Stimulated activated memory B cell treated with anti-CD40 and anti-IgM and Interleukin-4, amounts not matched to agents 10 μg/mL and 1 μg/mL and 100 μg/mL, for 72 hours (primary cell): ENCODE measurements around the gene PKHD1.

Experiments used
- ATAC-seq: fragments of 150-1000 bp; cut with Tn5 transposase; 2 replicates; pipeline ENCODE4 v1.10.0; 2021
- H3K27ac Mint-ChIP-seq: one replicate; pipeline ENCODE4 v1.8.0; 2022; ENCODE audit warnings: mild to moderate bottlenecking, mixed read lengths
- H3K27me3 Mint-ChIP-seq: one replicate; pipeline ENCODE4 v1.8.0; 2022; ENCODE audit warnings: mixed read lengths
- H3K36me3 Mint-ChIP-seq: one replicate; pipeline ENCODE4 v1.8.0; 2022; ENCODE audit warnings: mixed read lengths
- H3K4me1 Mint-ChIP-seq: one replicate; pipeline ENCODE4 v1.8.0; 2022; ENCODE audit warnings: mixed read lengths
- H3K4me3 Mint-ChIP-seq: one replicate; pipeline ENCODE4 v1.8.0; 2022; ENCODE audit warnings: mild to moderate bottlenecking, moderate library complexity, mixed read lengths
- H3K9me3 Mint-ChIP-seq: one replicate; pipeline ENCODE4 v1.8.0; 2022; ENCODE audit warnings: mixed read lengths

The PKHD1 gene

GRCh38 chr6:51753635-51754034, 333.8 kb downstream of the PKHD1 start:
- no peaks in the 10 kb centered on the region for H3K36me3 Mint-ChIP-seq
- H3K27me3 Mint-ChIP-seq: no peaks in the 10 kb centered on the region
- H3K9me3 Mint-ChIP-seq: peaks cover 2% of the 10 kb centered on the region
- H3K27ac Mint-ChIP-seq: no peak overlapping the region
- H3K4me3 Mint-ChIP-seq: no peak overlapping the region
- no peak for ATAC-seq
- no peaks in the 10 kb centered on the region for H3K4me1 Mint-ChIP-seq

DNA sequence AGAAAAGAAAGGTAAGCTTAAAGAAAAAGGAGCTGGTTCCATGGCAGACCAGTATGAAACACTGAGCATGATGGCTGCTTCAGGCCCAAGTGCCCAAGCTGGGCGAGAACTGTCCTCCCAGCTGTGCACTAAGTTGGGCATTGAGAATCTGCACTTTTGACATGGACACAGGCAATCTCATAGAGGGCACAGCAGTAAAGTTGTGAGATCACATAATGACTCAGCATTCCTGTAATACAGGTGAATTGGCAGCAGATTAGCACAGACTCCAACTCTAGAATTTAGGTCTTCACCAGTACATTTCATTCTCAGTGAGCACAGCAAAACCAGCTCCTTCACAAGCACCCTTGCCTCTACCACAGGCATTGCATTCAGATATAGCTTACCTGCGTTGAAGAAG, 343.4 kb downstream of the PKHD1 start:
- H3K9me3 Mint-ChIP-seq: peaks cover 3% of the 10 kb centered on the region
- no peak overlapping the region for H3K27ac Mint-ChIP-seq
- no peaks in the 10 kb centered on the region for H3K4me1 Mint-ChIP-seq
- no peaks in the 10 kb centered on the region for H3K27me3 Mint-ChIP-seq
- no peak for ATAC-seq
- H3K4me3 Mint-ChIP-seq: no peak overlapping the region
- no peaks in the 10 kb centered on the region for H3K36me3 Mint-ChIP-seq

DNA sequence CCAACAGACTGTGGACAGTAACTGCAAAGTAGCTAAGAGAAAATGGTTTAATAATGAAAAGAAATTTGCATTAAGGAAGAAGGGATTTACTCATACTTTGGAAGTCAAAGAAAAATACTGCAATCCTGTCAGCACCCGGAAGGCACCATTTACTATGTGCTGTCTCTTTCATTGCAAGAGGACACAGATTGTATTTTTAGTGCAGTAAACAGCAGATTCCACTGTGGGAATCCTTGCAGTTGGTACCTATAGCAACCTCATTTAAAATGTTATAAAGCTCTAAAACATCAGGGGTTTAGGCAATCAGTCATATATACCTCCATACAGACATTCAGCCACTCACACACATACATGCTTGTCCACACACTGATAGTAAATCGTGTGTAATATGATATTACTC, 346.8 kb downstream of the PKHD1 start:
- H3K27ac Mint-ChIP-seq: no peak overlapping the region
- peaks cover 3% of the 10 kb centered on the region for H3K9me3 Mint-ChIP-seq
- ATAC-seq: no peak
- no peaks in the 10 kb centered on the region for H3K27me3 Mint-ChIP-seq
- no peak overlapping the region for H3K4me3 Mint-ChIP-seq
- no peaks in the 10 kb centered on the region for H3K4me1 Mint-ChIP-seq
- no peaks in the 10 kb centered on the region for H3K36me3 Mint-ChIP-seq

DNA sequence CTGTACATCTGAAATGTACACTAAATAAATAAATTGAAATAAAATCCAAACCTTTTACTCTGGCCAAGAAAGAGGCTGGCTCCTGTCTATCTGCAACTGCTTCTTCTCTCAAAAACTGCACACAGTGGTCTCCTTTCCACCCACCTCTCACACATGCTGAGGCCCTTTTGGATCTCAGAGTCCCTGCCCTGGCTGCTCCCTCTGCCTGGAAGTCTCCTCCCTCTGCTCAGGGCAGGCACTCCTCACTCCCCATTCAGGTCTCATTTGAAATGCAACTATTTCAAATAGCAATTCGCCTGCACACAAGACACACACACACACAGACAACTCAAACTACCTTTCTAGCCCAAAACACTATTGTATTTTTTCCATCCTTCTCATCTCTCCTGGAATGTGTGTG, 348.8 kb downstream of the PKHD1 start:
- no peak overlapping the region for H3K27ac Mint-ChIP-seq
- H3K27me3 Mint-ChIP-seq: no peaks in the 10 kb centered on the region

GRCh38 chr6:51737580-51738360, 349.6 kb downstream of the PKHD1 start:
- ATAC-seq: no peak
- Mint-ChIP-seq H3K9me3 (peaks cover 6% of the 10 kb centered on the region), H3K4me1 (no peaks in the 10 kb centered on the region), H3K27ac (no peak overlapping the region), H3K27me3 (no peaks in the 10 kb centered on the region), H3K4me3 (no peak overlapping the region), H3K36me3 (no peaks in the 10 kb centered on the region)

More for the DNA sequence above, 348.8 kb downstream of the PKHD1 start:
- Mint-ChIP-seq H3K4me3 (no peak overlapping the region), H3K9me3 (peaks cover 3% of the 10 kb centered on the region), H3K4me1 (no peaks in the 10 kb centered on the region), H3K36me3 (no peaks in the 10 kb centered on the region)
- ATAC-seq: no peak

DNA sequence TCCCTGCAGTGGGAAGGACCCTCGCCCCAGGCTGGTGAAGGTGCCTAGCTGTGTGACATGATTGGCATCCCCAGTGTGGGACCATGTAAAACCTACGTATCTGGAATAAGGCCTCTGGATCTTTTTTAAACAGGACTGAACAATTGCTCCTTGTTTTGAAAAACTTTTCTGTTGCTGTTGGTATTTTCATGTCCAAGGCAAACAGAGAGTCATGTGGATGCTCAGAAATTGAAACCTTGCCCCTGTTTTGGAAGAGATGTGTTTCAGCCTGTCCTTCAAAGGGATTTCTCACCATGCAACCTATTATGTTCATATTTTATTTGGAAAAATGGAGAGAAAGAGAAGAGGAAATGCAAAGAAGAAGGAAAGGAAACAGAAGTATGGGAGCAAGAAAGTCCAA, 362.3 kb downstream of the PKHD1 start:
- Mint-ChIP-seq H3K4me1 (no peaks in the 10 kb centered on the region), H3K36me3 (no peaks in the 10 kb centered on the region), H3K9me3 (peaks cover 3% of the 10 kb centered on the region), H3K27me3 (no peaks in the 10 kb centered on the region), H3K4me3 (no peak overlapping the region), H3K27ac (no peak overlapping the region)
- no peak for ATAC-seq

- no peak overlapping the region for H3K4me3 Mint-ChIP-seq
- H3K9me3 Mint-ChIP-seq: no peaks in the 10 kb centered on the region
- no peaks in the 10 kb centered on the region for H3K4me1 Mint-ChIP-seq
- ATAC-seq: no peak
- no peaks in the 10 kb centered on the region for H3K27me3 Mint-ChIP-seq
- H3K27ac Mint-ChIP-seq: no peak overlapping the region
- H3K36me3 Mint-ChIP-seq: no peaks in the 10 kb centered on the region
These were observed 367.1 kb downstream of the PKHD1 start for GRCh38 chr6:51720327-51720726.

GRCh38 chr6:51719297-51719696, 368.1 kb downstream of the PKHD1 start:
- Mint-ChIP-seq H3K4me3 (no peak overlapping the region), H3K36me3 (no peaks in the 10 kb centered on the region), H3K4me1 (no peaks in the 10 kb centered on the region), H3K9me3 (no peaks in the 10 kb centered on the region), H3K27ac (no peak overlapping the region), H3K27me3 (no peaks in the 10 kb centered on the region)
- no peak for ATAC-seq

- H3K4me3 Mint-ChIP-seq: no peak overlapping the region
- H3K9me3 Mint-ChIP-seq: no peaks in the 10 kb centered on the region
- no peak overlapping the region for H3K27ac Mint-ChIP-seq
- H3K27me3 Mint-ChIP-seq: no peaks in the 10 kb centered on the region
- ATAC-seq: no peak
- no peaks in the 10 kb centered on the region for H3K4me1 Mint-ChIP-seq
- no peaks in the 10 kb centered on the region for H3K36me3 Mint-ChIP-seq
These were observed 368.9 kb downstream of the PKHD1 start for GRCh38 chr6:51718533-51718932.

- no peaks in the 10 kb centered on the region for H3K36me3 Mint-ChIP-seq
- no peak overlapping the region for H3K4me3 Mint-ChIP-seq
- H3K27me3 Mint-ChIP-seq: no peaks in the 10 kb centered on the region
- H3K27ac Mint-ChIP-seq: no peak overlapping the region
- no peaks in the 10 kb centered on the region for H3K9me3 Mint-ChIP-seq
- ATAC-seq: no peak
- H3K4me1 Mint-ChIP-seq: no peaks in the 10 kb centered on the region
These were observed 369.9 kb downstream of the PKHD1 start for GRCh38 chr6:51717477-51717876.

DNA sequence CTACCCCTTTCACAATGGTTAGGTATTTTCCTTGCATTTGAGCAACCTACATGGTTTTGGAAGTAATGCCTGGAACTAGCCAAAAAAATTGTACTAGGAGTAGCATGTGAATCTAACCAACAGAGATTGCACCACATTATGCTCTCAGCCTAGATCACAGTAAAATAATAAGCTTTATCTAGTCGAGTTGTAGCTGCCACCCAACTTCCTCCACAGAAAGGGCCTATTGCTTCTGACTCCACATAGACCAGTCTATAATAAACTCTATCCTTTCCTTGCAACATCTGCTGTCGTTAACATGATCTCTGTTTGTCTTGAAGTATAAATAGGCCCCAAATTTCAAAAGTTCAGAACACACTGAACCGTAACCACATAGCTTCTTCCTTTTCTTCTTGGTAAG, 375.5 kb downstream of the PKHD1 start:
- Mint-ChIP-seq H3K9me3 (peaks cover 3% of the 10 kb centered on the region), H3K4me3 (no peak overlapping the region), H3K36me3 (no peaks in the 10 kb centered on the region), H3K27me3 (no peaks in the 10 kb centered on the region), H3K4me1 (no peaks in the 10 kb centered on the region), H3K27ac (no peak overlapping the region)
- ATAC-seq: no peak

GRCh38 chr6:51706086-51706485, 381.3 kb downstream of the PKHD1 start:
- H3K36me3 Mint-ChIP-seq: no peaks in the 10 kb centered on the region
- no peak overlapping the region for H3K27ac Mint-ChIP-seq
- H3K4me3 Mint-ChIP-seq: no peak overlapping the region
- peaks cover 3% of the 10 kb centered on the region for H3K9me3 Mint-ChIP-seq
- no peaks in the 10 kb centered on the region for H3K4me1 Mint-ChIP-seq
- H3K27me3 Mint-ChIP-seq: no peaks in the 10 kb centered on the region
- no peak for ATAC-seq

GRCh38 chr6:51704932-51705540, 382.4 kb downstream of the PKHD1 start:
- Mint-ChIP-seq H3K4me1 (no peaks in the 10 kb centered on the region), H3K4me3 (no peak overlapping the region), H3K27me3 (no peaks in the 10 kb centered on the region), H3K9me3 (peaks cover 3% of the 10 kb centered on the region), H3K27ac (no peak overlapping the region), H3K36me3 (no peaks in the 10 kb centered on the region)
- ATAC-seq: no peak

- Mint-ChIP-seq H3K36me3 (no peaks in the 10 kb centered on the region), H3K4me3 (no peak overlapping the region), H3K27me3 (no peaks in the 10 kb centered on the region), H3K9me3 (peaks cover 6% of the 10 kb centered on the region), H3K27ac (no peak overlapping the region), H3K4me1 (no peaks in the 10 kb centered on the region)
- no peak for ATAC-seq
These were observed 384.6 kb downstream of the PKHD1 start for GRCh38 chr6:51702851-51703250.

DNA sequence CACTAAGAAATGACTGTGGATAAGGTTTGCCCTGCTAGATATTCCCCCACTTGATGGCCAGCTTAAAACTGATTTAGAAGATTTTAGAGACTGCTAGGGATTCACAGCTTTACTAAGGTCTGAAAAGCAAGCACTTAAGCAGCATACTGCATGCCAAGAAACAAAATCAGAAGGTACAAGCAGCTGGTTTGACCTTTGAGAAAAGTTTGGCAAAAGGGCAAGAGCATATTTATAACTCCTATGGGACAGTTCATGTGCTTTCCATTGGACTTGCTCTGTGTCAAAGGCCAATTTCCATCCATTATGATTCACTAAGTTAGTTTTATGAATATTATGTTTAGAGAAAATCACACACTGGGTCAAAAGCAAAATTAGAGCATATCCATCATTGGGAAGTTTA, 402.8 kb downstream of the PKHD1 start:
- Mint-ChIP-seq H3K27me3 (no peaks in the 10 kb centered on the region), H3K4me3 (no peak overlapping the region), H3K36me3 (no peaks in the 10 kb centered on the region), H3K9me3 (peaks cover 3% of the 10 kb centered on the region), H3K4me1 (no peaks in the 10 kb centered on the region), H3K27ac (no peak overlapping the region)
- no peak for ATAC-seq

GRCh38 chr6:51684038-51684437, 403.4 kb downstream of the PKHD1 start:
- H3K4me3 Mint-ChIP-seq: no peak overlapping the region
- no peak for ATAC-seq
- H3K9me3 Mint-ChIP-seq: peaks cover 3% of the 10 kb centered on the region
- no peaks in the 10 kb centered on the region for H3K27me3 Mint-ChIP-seq
- H3K27ac Mint-ChIP-seq: no peak overlapping the region
- no peaks in the 10 kb centered on the region for H3K36me3 Mint-ChIP-seq
- H3K4me1 Mint-ChIP-seq: no peaks in the 10 kb centered on the region
